GM18861 (cell line): Measurements from ENCODE around the gene HNRNPA1.
"Not testable (repeated sequence)": the region's sequence is repeated elsewhere in the genome, so short reads cannot be mapped to it uniquely, and the experiment has no call there.

Experiments
- ATAC-seq: cut with Tn5 transposase; IDR thresholded peaks from one replicate; pipeline ENCODE4 v1.9.1; 2021; ENCODE audit not compliant: unreplicated experiment

The HNRNPA1 gene

DNA sequence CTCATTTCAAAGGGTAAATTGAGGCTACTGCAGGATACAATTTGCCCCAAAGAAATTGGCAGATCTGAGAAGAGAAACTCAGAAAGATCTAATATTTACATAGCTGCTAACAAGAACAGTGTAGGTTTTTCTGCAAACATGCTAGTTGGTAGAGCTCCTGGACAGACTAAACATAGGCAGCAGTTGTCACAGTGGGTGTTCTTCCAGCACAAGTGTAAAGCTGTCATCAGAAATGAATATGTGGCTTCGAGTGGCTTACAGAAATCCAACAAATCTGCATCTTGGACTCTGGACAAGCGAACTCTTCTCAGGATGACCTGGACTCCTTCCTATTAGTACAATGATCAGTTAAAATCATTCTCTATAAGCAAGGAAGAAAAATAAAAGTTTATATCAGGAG lies 6.5 kb upstream of the HNRNPA1 start:
- ATAC-seq: no peak

DNA sequence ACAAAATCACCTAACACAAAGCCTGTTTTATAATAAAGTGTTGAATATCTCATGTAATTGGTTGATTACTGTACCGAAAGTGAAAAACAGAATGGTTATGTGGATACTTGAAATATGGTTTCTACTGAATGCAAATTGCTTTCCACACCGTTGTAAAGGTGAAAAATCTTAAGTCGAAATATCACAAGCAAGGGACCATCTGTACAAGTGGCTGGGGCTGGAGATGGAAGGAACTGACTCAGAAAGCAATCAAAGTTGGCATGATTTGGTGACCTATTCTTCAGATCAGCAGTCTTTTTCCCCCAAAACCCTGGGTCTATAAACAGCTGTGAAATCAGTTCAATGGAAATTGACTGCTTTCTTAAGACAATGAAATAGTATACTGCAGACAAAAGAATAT lies 4.2 kb upstream of the HNRNPA1 start:
- no peak for ATAC-seq

DNA sequence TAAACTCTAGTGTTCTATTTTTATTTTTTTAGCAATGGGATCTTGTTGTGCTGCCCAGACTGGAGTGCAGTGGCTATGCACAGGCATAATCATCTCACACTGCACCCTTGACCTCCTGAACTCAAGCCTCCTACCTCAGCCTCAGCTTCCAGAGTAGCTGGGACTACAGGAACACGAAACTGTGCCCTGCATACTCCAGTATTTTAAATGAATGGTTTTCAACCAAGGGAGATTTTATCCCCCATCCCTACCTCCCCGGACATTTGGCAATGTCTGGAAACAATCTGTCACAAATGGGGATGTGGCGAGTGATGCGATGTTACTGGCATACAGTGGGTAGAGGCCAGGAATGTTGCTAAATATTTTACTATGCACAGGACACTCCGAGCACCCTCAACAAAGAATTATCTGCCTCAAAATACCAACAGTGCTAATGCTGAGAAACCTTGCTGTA lies 2.7 kb upstream of the HNRNPA1 start:
- no peak for ATAC-seq

DNA sequence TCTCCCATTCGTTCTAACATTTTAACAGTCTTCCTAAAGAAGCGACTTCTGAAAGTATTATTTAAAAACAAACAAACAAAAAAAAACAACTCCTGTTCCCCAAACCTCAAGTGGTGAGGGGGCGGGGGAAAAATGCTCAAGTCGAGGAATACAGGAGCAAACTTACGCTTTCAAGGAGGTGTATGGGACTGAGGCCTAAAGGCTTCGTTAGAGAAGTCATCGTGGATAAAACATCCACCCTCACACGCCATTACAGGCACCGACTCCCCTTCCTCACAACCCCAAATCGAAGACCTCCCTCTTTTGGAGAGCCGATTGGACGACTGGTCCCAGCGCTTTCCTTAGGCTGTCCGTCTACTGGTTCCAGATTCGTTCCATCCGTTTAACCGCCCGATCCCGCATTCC lies 1.3 kb upstream of the HNRNPA1 start:
- no peak for ATAC-seq

DNA sequence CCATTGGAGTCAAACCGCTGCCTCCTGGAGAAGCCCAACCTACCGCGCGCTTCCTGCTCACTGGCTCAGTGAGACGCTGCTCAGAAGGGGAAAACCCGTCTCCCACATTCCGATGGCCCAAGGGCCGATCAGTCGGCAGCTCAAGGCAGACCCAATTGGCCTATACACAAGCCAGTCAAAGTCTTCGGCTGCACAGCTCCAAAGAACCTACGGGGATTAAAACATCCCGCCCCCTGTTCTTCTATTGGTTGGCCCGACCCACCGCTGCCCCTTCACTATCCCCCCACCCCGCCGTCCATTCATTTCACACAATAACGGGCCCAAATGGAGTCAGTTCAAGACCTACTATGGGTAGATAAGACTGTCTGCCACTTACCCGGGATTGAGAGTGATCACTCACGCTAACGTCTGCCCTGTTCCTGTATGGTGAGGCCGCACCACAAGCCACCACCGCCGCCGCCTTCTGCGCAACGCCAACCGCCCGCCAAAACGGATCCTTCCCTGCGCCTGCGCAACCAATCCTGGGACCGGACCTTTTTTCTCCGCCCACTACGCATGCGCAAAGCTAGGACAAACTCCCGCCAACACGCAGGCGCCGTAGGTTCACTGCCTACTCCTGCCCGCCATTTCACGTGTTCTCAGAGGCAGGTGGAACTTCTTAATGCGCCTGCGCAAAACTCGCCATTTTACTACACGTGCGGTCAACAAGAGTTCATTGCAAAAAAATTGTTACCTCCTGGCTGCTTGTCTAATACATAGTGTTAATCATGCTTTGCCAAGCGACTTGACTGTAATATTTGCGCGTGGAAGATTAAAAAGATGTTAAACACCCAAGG lies 676 bp upstream of the HNRNPA1 start, which contains the start of gene CBX5:
CBX5 (minus strand) TSS at position 491 of the 836 bp plus-strand sequence. CDS start 22,472 bp downstream, outside the sequence.
- peak; percentile 80 for ATAC-seq

DNA sequence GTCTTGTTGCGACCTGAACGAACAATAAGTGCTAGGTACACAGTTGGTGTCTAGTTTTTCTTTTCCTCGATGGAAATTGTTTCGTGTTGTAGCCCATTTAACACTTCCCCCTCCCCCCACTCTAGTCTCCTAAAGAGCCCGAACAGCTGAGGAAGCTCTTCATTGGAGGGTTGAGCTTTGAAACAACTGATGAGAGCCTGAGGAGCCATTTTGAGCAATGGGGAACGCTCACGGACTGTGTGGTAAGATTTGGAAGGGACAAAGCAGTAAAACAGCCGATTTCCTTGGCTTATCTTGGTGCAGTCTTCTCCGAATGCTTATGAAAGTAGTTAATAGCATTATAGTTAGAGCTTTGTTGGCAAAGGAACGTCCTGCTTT lies 724 bp downstream of the HNRNPA1 start:
- not testable (repeated sequence) for ATAC-seq

DNA sequence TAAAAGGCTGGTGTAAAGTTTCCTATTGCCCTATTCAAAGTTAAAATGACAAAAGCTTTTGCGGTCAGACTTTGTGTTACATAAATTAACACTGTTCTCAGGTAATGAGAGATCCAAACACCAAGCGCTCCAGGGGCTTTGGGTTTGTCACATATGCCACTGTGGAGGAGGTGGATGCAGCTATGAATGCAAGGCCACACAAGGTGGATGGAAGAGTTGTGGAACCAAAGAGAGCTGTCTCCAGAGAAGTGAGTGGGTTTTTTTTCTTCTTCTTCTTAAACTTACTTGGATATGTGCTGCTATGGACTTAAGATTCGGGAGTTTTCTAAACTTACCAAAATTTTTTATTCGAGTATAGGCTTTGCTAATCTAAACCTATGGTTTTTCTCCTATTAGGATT lies 1.2 kb downstream of the HNRNPA1 start:
- ATAC-seq: not testable (repeated sequence)

DNA sequence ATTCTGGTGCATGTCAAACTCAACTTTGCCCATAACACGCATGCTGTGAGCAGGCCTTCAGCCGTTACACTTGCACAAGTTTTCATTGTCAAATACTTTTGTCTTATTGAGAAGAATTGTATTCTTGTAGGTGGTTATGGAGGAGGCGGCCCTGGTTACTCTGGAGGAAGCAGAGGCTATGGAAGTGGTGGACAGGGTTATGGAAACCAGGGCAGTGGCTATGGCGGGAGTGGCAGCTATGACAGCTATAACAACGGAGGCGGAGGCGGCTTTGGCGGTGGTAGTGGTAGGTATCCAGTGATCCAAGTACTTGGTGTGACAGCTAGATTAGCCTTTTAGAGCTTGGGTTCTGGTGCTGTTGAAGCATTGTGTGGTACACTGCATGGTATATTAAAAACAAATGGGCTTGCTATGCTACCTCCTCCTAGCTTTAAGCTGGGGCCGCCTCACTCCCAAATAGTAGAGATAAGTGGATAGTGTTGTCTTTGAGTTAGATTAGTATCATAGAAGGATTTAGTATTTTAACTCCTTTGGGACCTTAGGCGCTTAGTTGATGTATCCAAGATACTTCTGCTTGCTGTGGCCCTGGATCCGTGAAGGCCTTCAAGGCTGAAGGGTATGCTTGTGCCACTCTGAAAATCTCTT lies 2.5 kb downstream of the HNRNPA1 start:
- no peak for ATAC-seq

DNA sequence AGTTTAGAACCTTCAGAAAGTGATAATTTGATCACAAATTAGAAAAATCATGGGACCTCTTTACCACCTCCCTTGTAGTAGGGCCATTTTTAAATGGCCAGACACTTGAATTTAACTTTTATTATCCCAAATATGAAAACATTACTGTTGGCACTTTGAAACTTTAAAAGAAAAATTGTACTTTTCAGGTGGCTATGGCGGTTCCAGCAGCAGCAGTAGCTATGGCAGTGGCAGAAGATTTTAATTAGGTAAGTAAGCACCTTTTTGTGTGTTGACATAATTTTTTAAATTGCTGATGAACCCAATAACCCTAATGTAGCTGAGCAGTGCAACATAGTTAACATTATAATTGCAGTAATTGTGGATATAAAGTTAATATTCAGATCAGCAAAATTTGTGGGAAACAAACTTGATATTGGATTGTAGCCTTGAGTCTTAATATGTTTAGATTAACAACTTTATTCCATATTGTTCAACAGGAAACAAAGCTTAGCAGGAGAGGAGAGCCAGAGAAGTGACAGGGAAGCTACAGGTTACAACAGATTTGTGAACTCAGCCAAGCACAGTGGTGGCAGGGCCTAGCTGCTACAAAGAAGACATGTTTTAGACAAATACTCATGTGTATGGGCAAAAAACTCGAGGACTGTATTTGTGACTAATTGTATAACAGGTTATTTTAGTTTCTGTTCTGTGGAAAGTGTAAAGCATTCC lies 3.7 kb downstream of the HNRNPA1 start:
- not testable (repeated sequence) for ATAC-seq

DNA sequence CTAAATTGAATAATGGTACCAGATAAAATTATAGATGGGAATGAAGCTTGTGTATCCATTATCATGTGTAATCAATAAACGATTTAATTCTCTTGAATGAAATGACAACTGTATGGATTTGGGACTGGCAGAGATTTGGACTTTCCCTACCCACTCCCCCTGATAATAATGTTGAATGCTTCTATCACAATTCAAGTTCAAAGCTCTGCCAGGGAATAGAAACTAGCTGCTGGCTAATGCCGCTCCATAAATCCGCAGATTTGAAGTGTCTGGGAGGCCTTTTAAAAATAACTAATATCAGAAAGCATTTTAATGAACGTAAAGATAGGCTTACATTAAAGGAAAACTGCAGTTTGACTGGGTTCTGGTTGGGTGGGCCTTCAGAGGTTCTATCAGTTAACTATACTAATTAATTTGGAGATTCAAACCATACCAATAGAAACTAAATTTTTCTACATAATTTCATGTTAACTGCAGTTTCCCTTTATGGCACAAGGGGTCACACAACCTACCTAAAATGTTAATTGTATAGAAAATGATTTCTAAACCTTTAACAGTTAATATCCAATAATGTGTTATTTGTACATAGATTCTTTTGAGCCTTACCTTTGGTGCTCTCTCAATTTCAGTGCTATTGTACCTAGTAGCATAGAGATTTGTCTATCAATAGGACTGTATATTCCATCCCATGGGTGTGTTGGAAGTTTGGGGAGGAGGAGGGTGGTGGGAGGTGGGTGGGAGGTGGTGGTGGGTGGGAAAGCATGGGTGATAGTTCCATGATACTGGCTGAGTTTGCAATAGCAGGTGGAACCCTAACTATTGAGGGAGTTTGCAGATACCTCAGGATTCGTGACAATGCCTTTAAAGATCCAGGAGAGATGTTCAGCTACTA lies 4.9 kb downstream of the HNRNPA1 start:
- ATAC-seq: no peak

DNA sequence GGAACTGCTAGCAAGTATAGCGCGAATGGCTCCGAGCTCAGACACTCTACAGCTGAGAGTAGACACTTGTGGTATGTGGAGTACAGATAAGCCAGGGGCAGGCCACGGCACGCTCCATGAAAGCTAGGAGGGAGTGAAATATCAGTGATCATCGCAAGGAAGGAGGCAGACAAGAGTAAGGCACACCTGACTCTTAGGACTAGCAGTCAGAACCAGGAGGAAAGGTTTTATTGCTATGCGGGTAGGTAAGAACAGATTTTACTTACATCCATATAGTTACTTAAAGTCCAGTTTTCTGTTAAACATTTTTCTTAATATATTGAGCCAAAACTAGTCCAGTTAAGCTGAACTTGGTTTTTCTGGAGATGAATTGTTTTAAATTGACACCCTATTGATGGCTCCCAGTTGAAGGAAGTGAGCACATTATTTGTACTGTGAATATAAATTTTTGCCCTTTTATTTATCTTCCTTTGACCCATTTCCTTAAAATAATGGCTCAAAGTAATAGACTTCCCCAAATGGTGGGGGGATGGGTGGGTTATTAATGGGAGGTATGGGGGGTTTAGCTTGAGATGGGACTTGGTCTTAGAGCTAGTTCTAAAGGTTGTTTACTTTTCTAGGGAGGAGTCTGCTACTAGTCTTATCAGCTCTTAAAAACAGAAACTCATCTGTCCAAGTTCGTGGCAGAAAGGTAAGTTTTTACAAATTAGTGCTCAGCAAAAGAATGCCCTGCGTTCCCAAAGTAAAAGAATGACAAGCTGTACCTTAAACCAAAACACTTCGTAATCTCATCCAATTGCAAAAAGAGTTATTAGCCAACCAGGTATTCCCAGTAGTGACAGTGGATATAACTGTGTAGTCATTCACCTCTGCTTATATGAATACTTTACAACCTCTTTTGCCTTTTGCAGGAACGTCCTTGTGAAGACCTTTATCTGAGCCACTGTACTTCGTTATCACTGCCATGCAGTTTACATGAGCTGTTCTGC lies 5.8 kb downstream of the HNRNPA1 start:
- no peak for ATAC-seq

DNA sequence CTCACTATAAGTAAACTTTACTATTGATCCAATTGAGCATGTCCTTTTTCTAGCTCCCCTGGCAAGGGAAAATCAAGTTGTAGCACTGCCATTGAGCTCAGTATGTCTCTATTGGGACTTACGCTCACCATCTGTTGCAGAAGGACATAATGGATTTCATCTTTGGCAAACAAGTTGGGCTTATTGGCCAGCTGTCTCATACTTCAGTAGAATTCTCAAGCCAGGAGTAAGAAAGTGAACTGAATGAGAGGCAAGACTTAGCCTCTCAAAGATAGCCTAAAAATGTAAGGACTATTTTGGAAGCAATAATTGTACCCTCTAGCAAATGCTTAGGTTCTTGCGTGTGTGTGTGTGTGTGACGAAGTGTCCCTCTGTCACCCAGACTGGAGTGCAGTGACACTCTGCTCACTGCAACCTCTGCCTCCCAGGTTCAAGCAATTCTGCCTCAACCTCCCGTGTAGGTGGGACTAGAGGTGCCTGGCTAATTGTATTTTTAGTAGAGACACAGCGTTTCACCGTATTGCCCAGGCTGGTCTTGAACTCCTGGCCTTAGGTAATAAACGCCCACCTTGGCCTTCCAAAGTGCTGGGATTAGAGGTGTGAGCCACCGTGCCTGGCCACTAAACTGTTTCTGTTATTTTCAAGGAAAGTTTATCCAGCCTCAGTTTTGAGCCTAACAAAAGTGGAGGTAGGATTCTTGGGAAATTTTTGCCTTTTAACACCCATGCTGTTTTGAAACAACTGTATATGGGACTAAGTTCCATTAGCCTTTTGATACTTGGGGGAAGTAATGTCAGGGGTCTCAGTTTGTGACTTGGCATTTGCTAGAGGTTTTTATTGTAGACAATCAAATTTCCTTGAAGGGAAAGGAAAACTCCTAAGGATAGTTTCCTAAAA lies 7.0 kb downstream of the HNRNPA1 start:
- no peak for ATAC-seq

DNA sequence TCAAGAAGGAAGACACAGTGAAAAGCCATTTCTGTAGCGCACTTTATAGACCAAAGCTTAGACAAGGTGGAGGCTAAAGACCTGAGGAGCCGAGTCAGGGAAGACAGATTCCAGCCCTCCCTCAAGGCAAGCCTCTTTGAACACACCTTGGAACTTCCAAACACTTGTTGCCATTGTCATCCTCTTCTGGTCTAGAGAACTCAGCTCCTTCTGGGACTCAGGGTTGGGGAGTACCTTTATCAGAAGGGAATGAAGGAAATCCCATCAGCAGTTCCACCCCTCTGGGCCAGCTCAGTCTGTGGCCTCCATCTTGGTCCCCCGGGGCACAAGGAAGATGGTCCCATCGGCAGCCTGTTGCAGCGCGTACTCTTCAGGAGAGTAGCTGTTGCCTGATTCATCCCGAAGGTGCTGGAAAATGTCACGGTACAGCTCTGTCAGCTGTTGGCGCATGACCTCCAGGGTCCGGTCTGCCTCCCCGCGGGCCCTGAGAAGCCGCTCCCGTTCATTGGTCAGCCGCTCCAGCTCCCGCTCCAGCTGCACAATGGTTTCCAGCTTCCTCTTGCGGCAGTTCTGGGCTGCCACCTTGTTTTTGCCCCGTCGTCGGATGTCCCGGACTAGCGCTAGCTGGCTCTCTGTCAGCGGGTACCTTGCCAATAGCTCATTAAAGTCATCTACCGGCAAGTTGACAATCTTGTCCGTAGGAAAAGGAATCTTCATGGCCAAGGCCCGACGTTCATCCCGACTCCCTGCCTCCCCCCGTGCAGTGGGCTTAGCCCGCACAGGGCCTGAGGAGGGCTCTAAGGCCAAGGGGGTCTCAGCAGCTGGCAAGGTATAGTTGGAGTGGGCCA lies 11.8 kb downstream of the HNRNPA1 start:
- ATAC-seq: no peak

DNA sequence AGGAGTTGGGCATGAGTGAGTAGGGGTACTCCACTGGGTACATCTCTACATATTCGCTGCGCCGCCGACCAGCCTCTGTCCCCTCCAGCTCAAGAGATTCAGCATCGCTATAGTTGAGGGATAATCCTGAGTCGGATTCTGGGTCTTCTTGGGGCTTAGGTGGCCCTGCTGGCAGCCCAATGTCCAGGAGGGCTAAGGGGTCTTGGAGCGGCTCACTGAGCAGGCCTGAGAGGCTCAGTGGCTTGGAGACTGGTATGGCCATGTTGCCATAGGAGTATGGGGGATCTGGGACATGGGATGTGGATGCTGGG lies 12.4 kb downstream of the HNRNPA1 start:
- no peak for ATAC-seq

DNA sequence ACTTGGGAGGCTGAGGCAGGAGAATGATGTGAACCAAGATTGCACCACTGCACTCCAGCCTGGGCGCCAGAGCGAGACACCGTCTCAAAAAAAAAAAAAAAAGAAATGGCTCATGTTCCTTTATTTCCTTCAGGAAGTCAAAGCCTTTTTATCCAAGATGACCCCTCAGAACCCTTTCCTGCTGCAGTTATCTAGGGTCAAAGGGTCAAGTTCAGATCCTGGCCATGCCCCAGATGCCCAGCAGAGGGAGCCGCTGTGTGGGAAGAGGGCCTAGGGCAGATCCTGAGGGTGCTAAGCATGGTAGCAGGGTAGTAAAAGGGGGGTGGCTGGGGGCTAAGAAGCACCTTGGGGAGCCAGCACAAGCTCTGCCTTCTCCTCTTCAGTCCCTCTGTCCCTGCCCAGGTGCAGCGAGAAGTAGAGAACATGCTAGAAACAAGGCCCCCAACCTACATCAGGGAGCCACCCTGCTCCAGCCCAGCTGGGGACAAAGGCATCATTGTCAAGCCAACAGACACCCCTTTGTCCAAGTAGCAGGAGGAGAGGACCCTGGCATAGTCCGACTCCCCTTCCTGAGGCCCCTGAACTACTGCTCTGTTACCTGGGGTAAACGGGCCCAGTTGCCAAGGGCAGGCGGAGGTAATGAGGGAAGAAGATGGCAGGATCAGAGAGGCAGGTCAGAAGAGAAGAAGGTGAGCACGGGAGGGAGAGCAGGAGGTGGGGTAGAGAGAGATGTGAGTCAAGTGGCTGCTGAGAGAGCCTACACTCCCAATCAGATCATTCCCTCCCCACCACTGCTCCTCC lies 13.8 kb downstream of the HNRNPA1 start:
- peak; percentile 44 for ATAC-seq

DNA sequence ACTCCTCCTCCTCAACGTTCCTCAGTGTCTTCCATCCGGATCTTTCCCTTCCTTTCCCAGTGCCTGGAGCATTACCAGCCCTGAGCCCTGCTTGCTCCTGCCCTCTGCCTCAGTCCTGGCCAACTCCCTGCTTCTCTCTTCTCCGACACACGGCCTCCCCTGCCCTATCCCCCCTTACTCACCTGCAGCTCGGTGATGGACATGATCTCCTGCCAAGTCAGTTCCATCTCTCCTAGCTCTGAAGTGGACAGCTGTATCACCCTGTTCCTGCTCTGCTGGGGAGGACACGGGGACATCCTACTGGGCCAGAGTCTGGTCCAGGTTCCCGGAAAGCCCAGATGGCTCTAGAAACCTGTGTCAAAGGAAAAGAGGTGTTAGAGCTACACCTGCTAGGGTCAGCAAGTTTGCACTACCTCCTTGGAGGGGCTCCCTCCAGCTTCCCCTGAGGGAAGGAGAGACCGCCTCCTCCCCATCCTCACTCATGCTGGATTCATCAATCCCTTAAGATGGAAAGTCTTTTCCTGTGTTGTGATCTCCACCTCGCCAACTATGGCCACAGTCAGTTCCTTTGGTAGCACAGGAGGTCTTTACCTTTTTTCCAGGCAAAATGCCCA lies 14.5 kb downstream of the HNRNPA1 start:
- ATAC-seq: no peak
